GM19324 (cell line): Measurements from ENCODE around the gene SEC24D.

Experiments
- ATAC-seq: cut with Tn5 transposase; IDR thresholded peaks from one replicate; pipeline ENCODE4 v1.9.1; 2021; ENCODE audit warnings: mild to moderate bottlenecking, moderate library complexity; ENCODE audit not compliant: unreplicated experiment, low FRiP score

SEC24D gene

GRCh38 chr4:118732591-118733330 lies 103.2 kb downstream of the SEC24D start:
- no peak for ATAC-seq

- no peak for ATAC-seq
Observed at GRCh38 chr4:118730683-118731082, 105.2 kb downstream of the SEC24D start.

- ATAC-seq: no peak
Observed at GRCh38 chr4:118729287-118730286, 106.3 kb downstream of the SEC24D start.

- ATAC-seq: peak; percentile 38
Observed at GRCh38 chr4:118727360-118727759, 108.6 kb downstream of the SEC24D start.

GRCh38 chr4:118723369-118723768 lies 112.6 kb downstream of the SEC24D start:
- ATAC-seq: no peak

- no peak for ATAC-seq
Observed at GRCh38 chr4:118721752-118722151, 114.2 kb downstream of the SEC24D start.

- ATAC-seq: no peak
Observed at GRCh38 chr4:118718511-118719170, 117.3 kb downstream of the SEC24D start.

- ATAC-seq: no peak
Observed at GRCh38 chr4:118716304-118716703, 119.6 kb downstream of the SEC24D start.

- ATAC-seq: no peak
Observed at GRCh38 chr4:118714682-118715081, 121.2 kb downstream of the SEC24D start.

GRCh38 chr4:118712872-118713271 lies 123.1 kb downstream of the SEC24D start:
- ATAC-seq: no peak

GRCh38 chr4:118711052-118711451 lies 124.9 kb downstream of the SEC24D start:
- no peak for ATAC-seq

- ATAC-seq: no peak
Observed at GRCh38 chr4:118703118-118703517, 132.8 kb downstream of the SEC24D start.

- peak; percentile 100 for ATAC-seq
Observed at GRCh38 chr4:118684873-118685811, 150.8 kb downstream of the SEC24D start, which contains the start of gene METTL14. METTL14 (plus strand) TSS chr4:118685392; CDS start chr4:118685535, 143 bp downstream.

GRCh38 chr4:118683513-118683912 lies 152.4 kb downstream of the SEC24D start:
- no peak for ATAC-seq

- no peak for ATAC-seq
Observed at GRCh38 chr4:118682928-118683327, 153.0 kb downstream of the SEC24D start.

GRCh38 chr4:118680808-118681207 lies 155.1 kb downstream of the SEC24D start:
- ATAC-seq: no peak

- no peak for ATAC-seq
Observed at GRCh38 chr4:118676128-118676527, 159.8 kb downstream of the SEC24D start.
